NCI-H1417 (cell line): ENCODE results near the gene NEU4.
A peak's percentile ranks its signal among the peaks of the same experiment; 100 is the strongest.
"Not testable (repeated sequence)": the region's sequence is repeated elsewhere in the genome, so short reads cannot be mapped to it uniquely, and the experiment has no call there.

Experiments used
- DNase-seq, 3 experiments: peaks; one replicate each; lab custom pipeline; 2025; lab: John Stamatoyannopoulos, UW

NEU4 gene, protein sequence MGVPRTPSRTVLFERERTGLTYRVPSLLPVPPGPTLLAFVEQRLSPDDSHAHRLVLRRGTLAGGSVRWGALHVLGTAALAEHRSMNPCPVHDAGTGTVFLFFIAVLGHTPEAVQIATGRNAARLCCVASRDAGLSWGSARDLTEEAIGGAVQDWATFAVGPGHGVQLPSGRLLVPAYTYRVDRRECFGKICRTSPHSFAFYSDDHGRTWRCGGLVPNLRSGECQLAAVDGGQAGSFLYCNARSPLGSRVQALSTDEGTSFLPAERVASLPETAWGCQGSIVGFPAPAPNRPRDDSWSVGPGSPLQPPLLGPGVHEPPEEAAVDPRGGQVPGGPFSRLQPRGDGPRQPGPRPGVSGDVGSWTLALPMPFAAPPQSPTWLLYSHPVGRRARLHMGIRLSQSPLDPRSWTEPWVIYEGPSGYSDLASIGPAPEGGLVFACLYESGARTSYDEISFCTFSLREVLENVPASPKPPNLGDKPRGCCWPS

DNA sequence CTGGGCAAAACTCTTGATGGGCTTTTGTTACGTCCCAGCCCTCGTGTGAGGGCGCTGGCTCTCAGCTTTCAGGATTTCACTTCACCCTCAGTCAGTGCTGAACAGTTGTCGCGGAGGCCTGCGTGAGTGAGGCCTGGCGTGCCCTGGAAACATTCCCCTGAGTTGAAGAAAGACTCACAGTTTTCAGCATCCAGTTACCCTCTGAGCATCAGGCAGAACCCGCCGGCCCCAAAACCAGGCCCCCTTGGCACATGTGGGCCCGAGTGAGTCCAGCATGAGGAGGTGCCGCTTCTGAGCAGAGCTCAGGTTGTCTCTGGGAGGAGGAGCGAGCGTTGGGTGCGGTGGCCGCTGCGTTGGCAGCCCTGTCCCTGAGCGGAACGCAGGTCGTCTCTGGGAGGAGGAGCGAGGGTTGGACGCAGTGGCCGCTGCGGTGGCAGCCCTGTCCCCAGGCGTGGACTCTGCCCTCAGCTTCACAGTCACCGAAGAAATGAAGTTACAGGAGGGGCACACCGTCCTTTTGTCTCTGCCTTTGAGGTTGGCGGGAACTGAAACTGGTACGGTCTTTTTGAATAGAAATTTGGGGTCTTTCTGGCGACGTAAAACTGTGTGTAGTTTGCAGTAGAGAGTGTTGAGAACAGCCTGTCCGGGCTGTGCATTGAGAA is at the start of gene NEU4:
NEU4 (plus strand) TSS at position 473 of the 662 bp plus-strand sequence. CDS start 5,292 bp downstream, outside the sequence.
- no peak for DNase-seq

DNA sequence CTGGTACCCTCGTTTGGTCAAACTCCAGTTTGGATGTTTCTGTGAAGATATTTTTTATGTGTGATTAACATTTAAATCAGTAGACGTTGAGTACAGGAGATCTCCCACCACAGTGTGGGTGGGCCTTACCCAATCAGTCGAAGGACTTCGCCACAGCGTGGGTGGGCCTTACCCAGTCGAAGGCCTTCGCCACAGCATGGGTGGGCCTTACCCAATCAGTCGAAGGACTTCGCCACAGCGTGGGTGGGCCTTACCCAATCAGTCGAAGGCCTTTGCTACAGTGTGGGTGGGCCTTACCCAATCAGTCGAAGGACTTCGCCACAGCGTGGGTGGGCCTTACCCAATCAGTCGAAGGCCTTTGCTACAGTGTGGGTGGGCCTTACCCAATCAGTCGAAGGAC is 49.1 kb upstream of the NEU4 start:
- DNase-seq = not testable (repeated sequence)

DNA sequence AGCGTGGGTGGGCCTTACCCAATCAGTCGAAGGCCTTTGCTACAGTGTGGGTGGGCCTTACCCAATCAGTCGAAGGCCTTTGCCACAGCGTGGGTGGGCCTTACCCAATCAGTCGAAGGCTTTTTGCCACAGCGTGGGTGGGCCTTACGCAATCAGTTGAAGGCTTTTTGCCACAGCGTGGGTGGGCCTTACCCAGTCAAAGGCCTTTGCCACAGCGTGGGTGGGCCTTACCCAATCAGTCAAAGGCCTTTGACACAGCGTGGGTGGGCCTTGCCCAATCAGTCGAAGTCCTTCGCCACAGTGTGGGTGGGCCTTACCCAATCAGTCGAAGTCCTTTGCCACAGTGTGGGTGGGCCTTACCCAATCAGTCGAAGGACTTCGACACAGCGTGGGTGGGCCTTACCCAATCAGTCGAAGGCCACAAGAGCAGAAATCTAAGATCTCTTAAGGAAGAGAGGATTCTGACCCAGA is 48.7 kb upstream of the NEU4 start:
- no peak for DNase-seq

DNA sequence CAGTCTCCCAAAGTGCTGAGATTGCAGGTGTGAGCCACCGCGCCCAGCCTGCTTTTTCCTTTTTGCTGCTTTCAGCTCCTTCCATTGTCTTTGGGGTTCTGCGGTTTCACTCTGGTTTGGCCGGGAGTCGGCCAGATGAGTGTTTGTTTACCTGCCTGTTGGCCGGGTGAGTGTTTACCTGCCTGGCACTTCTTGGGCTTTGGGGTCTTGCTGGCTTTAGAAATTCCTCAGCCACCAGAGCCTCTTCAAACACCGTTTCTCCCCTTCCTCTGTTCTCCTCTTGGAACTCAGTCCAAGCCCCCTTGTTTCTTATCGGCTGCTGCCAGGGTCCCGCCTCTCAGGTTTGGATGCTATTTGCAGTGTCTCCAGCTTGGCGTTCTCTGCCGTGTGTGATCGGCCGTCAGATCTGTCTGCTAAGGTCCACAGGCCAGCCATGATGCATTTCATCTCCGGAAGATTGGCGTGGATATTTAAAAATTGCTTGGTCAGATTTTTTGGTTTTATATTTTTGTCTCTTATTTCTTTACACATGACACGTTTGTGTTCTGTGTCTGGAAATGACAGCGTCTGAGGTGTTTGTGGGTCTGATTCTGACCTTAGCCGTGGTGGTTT is 46.6 kb upstream of the NEU4 start:
- no peak for DNase-seq

DNA sequence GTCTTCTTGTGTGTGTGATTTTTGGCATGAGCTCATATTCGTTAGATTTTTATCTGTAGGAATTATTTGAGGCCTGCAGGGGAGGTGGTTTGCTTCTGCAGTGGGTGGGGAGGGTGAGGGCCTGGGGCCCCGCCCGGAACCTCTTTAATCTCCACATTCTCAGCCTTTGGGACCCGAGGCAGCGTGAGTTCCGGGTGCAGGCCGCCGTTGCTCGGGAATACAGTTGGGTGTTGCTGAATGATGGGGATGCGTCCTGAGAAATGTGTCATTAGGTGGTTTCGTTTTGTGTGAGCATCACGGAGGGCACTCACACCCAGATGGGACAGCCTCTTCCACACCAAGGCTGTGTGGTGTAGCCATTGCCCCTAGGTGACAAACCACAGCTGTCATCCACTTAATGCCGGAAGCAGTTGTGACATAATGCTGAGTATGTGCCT is 46.0 kb upstream of the NEU4 start:
- no peak for DNase-seq

DNA sequence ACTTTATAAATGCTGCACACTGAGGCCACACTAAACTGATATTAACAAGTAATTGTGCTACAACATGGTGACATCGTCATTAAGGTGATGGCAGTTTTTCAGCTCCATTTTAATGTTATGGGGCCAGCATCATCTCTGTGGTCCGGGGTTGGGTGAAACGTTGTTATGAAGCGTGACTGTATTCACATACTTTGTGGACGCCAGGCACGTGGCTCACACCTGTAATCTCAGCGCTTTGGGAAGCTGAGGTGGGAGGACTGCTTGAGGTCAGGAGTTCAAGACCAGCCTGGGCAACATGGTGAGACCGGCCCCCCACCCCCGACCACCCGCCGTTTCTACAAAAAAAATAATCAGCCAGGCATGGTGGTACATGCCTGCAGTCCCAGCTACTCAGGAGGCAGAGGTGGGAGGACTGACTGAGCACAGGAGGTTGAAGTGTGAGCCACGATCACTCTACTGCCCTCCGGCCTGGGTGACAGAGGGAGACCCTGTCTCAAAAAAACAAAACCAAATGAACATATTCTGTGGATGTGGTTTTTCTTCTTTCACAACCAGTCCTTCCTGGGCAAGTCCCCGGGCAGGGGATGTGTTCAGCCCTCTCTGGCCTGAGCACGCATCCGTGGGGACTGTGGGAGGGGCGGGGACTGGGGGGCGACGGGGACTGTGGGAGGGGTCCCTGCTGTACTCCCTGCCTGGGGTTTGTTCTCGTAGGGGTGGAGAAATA is 45.3 kb upstream of the NEU4 start:
- DNase-seq = no peak

DNA sequence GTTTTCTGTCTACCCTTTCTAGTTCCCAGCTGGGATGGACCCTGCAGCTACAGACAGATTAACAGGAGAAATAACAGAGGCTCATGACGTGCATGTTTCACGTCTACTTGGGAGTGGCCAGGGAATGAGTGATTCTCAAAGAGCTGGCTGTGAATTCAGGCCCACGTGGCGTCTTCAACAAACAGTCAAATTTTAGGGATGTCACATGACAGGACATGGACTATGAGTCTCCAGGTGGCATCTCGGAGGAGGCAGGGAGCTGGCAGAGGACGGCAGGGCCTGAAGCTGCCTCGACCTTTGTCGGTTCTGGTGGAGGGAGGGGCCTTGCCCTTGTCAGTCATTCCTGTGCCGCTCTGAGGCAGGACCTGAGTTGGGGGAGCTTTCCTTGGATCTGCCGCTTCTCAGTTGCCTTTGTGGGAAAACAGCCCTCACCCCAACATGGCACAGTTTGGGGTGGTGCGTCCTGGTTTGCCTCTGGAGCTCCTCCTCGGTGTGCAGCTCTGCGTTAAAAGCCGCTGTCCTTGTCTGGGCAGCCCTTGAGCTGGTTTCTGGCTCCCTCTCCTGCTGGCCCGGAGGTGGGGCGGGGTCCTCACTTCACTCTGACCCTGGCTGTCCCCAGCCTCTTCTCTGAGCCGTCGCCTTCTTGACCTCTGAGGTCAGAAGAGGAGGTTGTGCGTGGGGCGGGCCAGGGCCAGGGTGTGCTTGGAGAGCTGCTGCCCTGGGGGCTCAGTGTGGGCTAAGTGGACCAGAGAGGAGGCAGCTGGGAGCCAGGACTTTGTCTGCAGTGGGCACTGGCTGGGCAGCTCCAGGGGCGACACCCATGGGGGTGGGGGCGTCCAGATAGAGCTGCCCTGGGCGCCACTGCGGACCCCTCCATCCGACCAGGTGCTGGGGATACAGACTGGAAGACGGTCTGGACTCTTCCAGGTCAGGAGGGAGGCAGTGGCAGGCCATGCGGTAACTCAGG is 44.4 kb upstream of the NEU4 start:
- DNase-seq = no peak

DNA sequence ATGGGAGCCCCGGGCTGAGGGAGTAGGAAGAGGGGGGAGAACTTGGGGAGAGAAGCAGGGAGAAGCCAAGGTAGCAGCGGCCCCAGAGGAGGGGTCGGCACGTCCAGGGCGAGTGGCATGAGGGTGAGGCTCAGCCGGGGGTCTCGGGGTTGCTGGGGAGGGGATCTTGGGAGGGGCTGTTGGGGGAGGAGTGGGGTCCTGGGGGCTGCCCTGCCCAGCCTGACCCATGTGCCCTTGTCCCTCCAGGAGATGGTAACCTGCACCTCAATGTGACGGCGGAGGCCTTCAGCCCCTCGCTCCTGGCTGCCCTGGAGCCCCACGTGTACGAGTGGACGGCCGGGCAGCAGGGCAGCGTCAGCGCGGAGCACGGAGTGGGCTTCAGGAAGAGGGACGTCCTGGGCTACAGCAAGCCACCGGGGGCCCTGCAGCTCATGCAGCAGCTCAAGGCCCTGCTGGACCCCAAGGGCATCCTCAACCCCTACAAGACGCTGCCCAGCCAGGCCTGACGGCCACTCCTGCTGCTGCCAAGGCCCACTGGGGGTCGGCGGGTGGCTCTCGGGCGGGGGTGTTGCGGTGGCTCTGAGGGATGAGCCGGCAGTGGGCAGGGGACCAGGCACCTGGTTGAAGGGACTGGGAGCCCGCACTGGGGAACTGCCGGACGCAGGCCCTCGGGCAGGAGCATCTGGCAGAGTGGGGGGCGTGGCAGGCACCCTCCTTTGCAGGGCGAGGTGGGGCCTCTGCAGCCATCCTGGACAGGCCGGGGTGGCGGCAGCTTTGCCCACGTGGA is 41.3 kb upstream of the NEU4 start:
- DNase-seq = no peak

DNA sequence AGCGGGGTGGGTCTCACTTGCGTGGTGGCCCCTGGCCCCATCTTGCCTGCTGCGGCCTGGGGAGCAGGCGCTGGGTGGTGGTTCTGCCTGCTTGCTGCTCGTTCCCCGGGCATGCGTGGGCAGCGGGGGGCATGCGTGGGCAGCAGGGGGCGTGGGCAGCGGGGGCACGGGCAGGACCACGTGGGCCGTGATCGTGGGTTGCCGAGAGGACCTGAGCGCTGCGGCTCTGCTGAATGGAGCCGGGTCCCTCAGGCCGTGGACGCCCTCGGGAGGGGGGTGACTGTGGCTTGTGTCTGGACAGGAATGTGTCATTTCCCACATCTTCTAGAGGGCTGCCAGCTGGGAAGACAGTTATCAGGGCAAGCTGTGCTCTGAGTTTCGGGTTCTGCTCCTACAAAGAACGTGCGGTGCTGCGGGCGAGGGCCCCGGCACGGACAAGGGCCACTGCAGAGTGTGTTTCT is 40.7 kb upstream of the NEU4 start:
- DNase-seq = no peak

DNA sequence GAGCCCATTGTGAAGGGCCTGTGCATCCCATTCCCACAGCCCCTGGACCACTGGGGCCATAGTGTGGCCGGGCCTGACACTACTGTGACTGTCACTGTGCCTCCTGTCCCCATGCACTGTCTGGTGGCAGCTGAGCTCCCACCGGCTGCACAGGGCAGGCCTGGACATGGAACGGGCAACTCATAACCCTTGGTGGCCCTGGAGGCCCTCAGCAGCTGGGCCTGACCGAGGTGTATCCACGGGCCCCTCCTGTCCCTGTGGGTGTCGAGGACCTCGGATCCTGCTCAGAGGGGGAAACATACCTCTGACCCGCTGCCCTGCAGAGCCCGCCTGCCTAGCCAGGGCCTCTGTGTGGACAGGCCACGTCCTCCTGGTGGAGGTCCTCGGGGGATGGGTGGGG is 40.1 kb upstream of the NEU4 start:
- DNase-seq = no peak

DNA sequence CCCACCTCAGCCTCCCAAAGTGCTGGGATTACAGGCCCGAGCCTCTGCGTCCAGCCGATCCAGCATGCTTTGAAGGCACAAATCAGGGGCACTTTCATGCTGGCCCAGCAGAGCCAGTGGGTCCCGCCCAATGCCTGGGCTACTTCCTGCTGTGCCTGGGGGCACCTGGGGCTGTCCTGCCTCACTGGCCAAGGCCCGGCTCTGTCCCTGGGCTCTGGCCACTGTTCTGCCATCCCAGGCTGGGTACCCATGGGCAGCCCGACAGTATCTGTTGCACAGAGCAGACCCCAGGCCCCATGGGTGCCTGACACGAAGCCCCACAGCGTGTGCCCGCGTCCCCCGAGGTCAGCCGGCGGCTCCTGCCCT is 39.2 kb upstream of the NEU4 start:
- DNase-seq = no peak

DNA sequence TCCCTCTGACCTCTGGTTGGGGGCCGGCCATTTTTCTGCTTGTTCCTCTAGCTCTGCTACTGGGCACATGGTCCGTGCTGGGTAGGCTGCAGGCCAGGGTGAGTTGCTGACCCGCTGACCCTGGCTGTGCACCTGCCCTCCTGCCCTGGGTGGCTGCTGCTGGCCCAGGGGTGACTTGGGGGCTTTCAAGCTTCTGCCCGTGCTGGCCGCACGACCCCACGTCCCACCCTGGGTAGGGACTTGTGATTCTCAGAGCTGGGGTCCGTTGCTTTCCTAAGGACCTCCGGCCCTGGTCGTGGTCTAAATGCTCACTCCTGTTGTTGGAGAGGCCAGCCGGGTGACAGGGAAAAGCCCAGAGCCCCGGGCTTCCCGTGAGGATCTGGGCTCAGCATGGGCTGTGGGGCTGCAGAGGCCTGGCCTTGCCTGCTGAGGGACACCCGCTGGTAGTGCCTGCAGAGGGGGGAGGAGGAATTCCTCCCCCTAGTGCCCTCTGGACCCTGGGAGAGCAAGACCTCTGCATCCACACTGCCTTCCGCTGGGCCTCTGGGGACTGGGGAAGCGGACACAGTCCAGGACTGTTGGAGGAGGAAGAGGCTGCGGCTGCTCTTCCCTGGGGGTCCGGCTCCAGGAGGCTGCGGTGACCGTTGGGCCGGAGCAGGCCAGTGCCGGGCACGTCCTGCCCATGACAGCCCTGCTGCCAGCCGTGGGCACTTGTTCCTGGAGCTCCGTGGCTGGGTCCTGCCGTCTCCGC is 38.6 kb upstream of the NEU4 start:
- no peak for DNase-seq

DNA sequence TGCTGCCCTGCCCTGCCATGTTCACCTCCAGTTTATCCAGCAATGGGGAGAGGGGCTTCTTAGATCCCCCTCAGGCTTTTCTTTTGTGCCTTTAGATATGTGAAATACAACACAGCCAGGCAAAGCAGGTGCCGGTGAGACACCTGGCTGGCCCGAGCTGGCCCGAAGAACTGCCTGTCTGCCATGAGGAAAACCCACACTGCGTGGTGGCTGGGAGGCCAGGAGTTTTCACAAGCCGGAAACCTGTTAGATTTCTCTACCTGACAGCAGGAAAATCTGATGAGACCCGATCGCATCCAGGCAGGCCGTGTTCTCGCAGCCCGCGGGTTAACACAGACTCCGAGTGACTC is 38.1 kb upstream of the NEU4 start:
- DNase-seq = no peak

DNA sequence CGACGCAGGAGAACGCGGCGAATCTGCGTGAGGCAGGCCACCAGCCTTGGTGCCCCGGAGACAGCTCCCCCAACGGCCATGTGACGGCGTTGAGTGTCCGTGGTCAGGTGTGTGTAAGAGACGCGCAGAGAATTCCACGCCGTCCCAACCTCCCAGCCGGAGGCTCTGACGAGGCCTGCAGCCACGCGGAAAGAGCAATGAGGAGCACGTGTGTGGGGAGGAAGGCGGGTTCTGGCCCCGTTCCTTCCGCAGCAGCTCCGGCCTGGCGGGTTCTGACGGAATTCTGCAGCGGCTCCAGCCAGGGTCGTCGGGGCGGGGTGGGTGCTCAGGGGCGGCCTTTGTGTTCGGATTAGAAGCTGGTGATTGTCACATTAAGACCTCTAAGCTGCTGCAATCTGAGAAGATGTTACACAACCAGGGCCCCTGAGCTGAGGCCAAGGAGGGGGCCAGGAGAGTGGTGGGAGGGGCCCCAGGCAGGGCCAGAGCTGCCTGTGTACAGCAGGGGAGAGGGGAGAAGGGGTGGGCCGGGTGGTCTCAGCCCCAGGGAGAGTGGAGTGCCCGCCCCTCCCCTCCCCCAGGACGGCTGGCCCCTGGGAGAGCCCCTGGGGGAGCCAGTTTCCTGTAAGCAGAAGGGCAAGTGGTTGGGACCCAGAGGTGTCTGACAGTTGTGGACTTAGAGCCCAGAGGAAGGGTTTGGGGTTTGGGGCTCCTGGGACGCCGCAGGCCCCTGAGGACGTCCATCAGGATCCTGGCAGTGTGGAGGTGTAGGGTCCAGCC is 37.5 kb upstream of the NEU4 start:
- no peak for DNase-seq

DNA sequence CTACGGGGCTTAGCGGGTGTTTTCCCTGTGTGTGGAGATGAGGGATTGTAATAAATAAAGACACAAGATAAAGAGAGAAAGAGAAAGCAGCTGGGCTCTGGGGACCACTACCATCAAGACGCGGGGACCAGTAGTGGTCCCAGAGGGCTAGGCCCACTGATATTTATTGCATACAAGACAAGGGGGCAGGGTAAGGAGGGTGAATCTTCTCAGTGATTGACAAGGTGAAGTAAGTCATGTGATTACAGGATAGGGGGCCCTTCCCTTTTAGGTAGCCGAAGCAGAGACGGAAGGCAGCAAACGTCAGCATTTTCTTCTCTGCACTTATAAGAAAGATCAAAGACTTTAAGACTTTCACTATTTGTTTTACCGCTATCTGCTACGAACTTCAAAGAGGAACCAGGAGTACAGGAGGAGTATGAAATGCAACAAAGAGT is 36.9 kb upstream of the NEU4 start:
- no peak for DNase-seq

DNA sequence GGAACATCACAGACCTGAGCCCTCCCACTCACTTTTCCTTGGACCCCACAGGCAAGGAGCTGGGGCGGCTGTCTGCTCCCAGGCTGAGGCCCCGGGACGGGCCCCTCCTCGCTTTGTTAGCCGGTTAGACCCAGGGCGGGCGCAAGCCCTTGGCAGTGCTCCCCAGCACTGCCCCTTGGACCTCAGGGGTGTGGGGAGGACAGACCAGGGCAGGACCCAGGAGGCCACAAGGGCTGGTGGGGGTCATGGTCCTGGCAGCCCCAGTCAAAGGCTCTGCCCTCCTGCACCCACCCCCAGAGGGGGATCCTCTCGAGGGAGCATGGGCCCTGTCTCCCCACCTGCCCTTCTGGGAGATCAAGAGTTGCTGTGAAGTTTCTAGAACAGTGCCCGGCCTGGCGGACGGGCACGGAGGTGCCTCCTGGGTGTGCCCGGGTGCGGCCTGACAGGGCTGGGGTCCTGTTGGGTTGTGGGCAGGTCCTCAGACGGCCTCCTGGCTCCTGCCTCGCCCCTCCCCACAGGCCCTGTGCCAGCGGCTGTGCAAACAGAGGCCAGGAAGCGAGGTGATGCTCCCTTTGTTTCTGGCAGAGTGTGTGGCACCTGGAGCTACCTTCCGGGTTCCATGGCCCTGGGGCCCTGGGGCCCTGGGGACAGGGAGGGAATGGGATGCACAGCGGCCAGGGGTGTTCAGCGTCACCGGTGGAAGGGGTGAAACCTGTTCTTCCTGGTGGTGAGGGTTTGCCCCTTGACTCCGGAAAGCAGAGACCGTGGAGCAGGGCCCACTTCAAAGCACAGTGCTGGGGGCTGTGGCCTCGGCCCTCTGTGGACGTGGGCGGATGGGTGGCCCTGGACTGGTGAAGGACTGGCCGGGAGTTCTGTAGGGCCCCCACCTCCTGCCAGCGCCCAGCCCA is 35.2 kb upstream of the NEU4 start:
- peak in 2 of 3 experiments; percentile 76 to 83 for DNase-seq

DNA sequence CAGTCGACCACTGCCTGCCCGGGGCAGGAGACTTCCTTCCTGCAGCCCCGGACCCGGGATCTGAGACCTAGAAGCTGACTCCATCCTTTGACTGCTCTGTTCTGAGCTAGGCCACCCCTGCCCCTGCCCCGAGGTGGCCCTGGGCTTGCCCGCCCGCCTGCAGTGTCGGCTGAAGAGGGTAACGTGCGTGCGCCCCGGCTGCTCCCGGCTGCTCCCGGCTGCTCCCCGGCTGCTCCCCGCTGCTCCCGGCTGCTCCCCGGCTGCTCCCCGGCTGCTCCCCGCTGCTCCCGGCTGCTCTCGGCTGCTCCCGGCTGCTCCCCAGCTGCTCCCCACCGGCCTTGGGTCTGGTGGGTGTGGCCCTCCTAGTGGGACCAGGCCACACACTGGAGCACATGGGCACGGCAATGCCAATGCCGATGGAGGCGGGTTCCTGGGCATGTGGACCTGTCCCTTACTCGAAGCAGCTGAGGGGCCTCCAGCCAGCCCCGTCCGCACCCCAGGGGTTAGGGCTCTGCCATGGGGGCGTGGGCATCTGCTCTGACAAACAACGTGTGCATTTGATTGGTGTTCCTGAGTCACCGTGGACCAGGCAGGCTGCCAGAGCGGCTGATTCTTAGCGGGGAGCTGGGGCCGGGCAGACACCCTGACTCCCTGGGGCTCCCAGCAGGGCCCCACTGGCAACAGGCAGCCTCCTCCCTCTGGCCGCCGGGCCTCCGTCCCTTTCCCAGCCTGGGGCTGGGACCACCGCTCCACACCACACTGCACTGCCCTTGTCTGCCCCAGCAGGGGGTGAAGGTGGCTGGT is 34.4 kb upstream of the NEU4 start:
- peak in 2 of 3 experiments; percentile 83 to 88 for DNase-seq
